A549 (cell line): ENCODE measurements around the gene SRGAP3. TPM values are rescaled to one million over a fixed set of nuclear protein-coding genes. Genes with fewer than 3 reads are reported as not detected.

Experiments
- ATAC-seq, 2 experiments: fragments of 200-7000 bp in 1 of 2; fragments of >200 bp in 1 of 2; cut with Nextera tagmentation in 1 of 2; cut with Tn5 transposase in 1 of 2; 3 replicates each; pipeline versions ENCODE4 v1.8.0 to v1.9.1; 2018 to 2020; ENCODE audit warnings: mild to moderate bottlenecking in 1 of 2, moderate library complexity in 1 of 2
- CTCF ChIA-PET: fragments of 300-600 bp; sonication (Branson Sonifier 250); formaldehyde crosslinking; extraction: SDS; loops from one replicate; lab custom pipeline; 2021; ENCODE audit warnings: antibody characterized with exemption, inconsistent platforms; lab: Yijun Ruan, JAX
- POLR2A ChIA-PET: fragments of 350-600 bp; formaldehyde crosslinking; extraction: SDS; loops from one replicate; lab custom pipeline; 2021; ENCODE audit warnings: antibody characterized with exemption, inconsistent platforms; lab: Yijun Ruan, JAX
- DNase-seq, 2 experiments: peaks; one replicate each; pipeline versions ENCODE4 v3.0.0 to v3.0.0-alpha.2; 2011 to 2016; ENCODE audit warnings: low read depth in 1 of 2, low spot score in 1 of 2
- FAIRE-seq: peaks from 2 replicates; lab custom pipeline; 2011; peaks lifted over from hg19 to GRCh38; lab: Jason Lieb, UNC
- H3K27ac ChIP-seq, 2 experiments: fragments of >200 bp; sonication (Bioruptor Twin); formaldehyde crosslinking; 3 replicates each; pipeline ENCODE4 v1.5.1; 2016 to 2017
- H3K4me1 ChIP-seq: fragments of >200 bp; sonication (Bioruptor Twin); formaldehyde crosslinking; 3 replicates; pipeline ENCODE4 v1.6.1; 2016
- H3K4me2 ChIP-seq: fragments of >200 bp; sonication (Bioruptor Twin); formaldehyde crosslinking; 3 replicates; pipeline ENCODE4 v1.6.1; 2016
- H3K4me3 ChIP-seq: fragments of >200 bp; sonication (Bioruptor Twin); formaldehyde crosslinking; 3 replicates; pipeline ENCODE4 v1.5.1; 2016
- H3K9me3 ChIP-seq: fragments of >200 bp; sonication (Bioruptor Twin); formaldehyde crosslinking; 3 replicates; pipeline ENCODE4 v1.6.1; 2016
- CHD2 ChIP-seq: fragments of 150-350 bp; IDR thresholded peaks from 2 replicates; pipeline ENCODE4 v1.6.1; 2014; ENCODE audit warnings: low read length; ENCODE audit not compliant: partially characterized antibody
- CHD4 ChIP-seq: fragments of 200-600 bp; sonication (generic); IDR thresholded peaks from 2 replicates; pipeline ENCODE4 v1.6.1; 2016; ENCODE audit warnings: antibody characterized with exemption, mild to moderate bottlenecking, borderline replicate concordance
- EHF ChIP-seq: fragments of 250-450 bp; sonication (Bioruptor Pico); IDR thresholded peaks from 2 replicates; pipeline ENCODE4 v1.5.0; 2020; ENCODE audit warnings: mild to moderate bottlenecking
- ESRRA ChIP-seq: fragments of 150-350 bp; IDR thresholded peaks from 2 replicates; pipeline ENCODE4 v1.6.1; 2014; ENCODE audit warnings: mild to moderate bottlenecking, low read length, borderline replicate concordance
- FOSL2 ChIP-seq, 2 experiments: fragments of 450-650 bp in 1 of 2; fragments of >200 bp in 1 of 2; sonication (Bioruptor Twin) in 1 of 2; formaldehyde crosslinking; IDR thresholded peaks; 2 replicates each; pipeline versions ENCODE4 v1.5.0 to v1.6.1; 2016 to 2020; ENCODE audit warnings: mild to moderate bottlenecking in 1 of 2, moderate library complexity in 1 of 2
- FOXS1 ChIP-seq: fragments of 250-450 bp; sonication (Bioruptor Pico); IDR thresholded peaks from 2 replicates; pipeline ENCODE4 v1.5.0; 2020; ENCODE audit warnings: mild to moderate bottlenecking, moderate library complexity
- HDAC2 ChIP-seq: fragments of 200-600 bp; sonication (generic); IDR thresholded peaks from 2 replicates; pipeline ENCODE4 v1.6.1; 2016
- HEYL ChIP-seq: fragments of 250-450 bp; sonication (Bioruptor Pico); IDR thresholded peaks from 2 replicates; pipeline ENCODE4 v1.8.0; 2021; ENCODE audit warnings: mild to moderate bottlenecking, moderate library complexity
- HOXA7 ChIP-seq: fragments of 250-450 bp; sonication (Bioruptor Pico); IDR thresholded peaks from 2 replicates; pipeline ENCODE4 v1.5.0; 2020; ENCODE audit warnings: mild to moderate bottlenecking, moderate library complexity
- HOXB5 ChIP-seq: fragments of 250-450 bp; sonication (Bioruptor Pico); IDR thresholded peaks from 2 replicates; pipeline ENCODE4 v1.5.0; 2020; ENCODE audit warnings: mild to moderate bottlenecking, moderate library complexity
- KDM1A ChIP-seq: fragments of 200-600 bp; sonication (generic); IDR thresholded peaks from 2 replicates; pipeline ENCODE4 v1.6.1; 2016; ENCODE audit warnings: low read depth, mild to moderate bottlenecking
- KDM5A ChIP-seq: fragments of 200-600 bp; sonication (generic); IDR thresholded peaks from 2 replicates; pipeline ENCODE4 v1.6.1; 2016; ENCODE audit warnings: antibody characterized with exemption, mild to moderate bottlenecking
- MAZ ChIP-seq: fragments of 150-350 bp; IDR thresholded peaks from 2 replicates; pipeline ENCODE4 v1.6.1; 2014; ENCODE audit warnings: antibody characterized with exemption, low read depth, low read length, borderline replicate concordance
- NFE2L2 ChIP-seq: fragments of 150-350 bp; conservative IDR thresholded peaks from 2 replicates; pipeline ENCODE4 v1.6.1; 2014; ENCODE audit warnings: low read length
- NR3C1 ChIP-seq: fragments of >200 bp; sonication (Bioruptor Twin); formaldehyde crosslinking; IDR thresholded peaks from 3 replicates; pipeline ENCODE4 v1.6.1; 2017
- PHF8 ChIP-seq: fragments of 200-600 bp; sonication (generic); IDR thresholded peaks from 2 replicates; pipeline ENCODE4 v1.6.1; 2016; ENCODE audit warnings: low read depth, mild to moderate bottlenecking, antibody characterized with exemption, moderate library complexity, borderline replicate concordance
- RAD21 ChIP-seq, 2 experiments: fragments of >200 bp in 1 of 2; sonication (Bioruptor Twin) in 1 of 2; formaldehyde crosslinking in 1 of 2; IDR thresholded peaks in 1 of 2; conservative IDR thresholded peaks in 1 of 2; 2 replicates in 1 of 2; 3 replicates in 1 of 2; pipeline ENCODE4 v1.6.1; 2012 to 2018; ENCODE audit warnings: inconsistent platforms in 1 of 2
- RARB ChIP-seq: fragments of 250-450 bp; sonication (Bioruptor Pico); IDR thresholded peaks from 2 replicates; pipeline ENCODE4 v1.8.0; 2021; ENCODE audit warnings: mild to moderate bottlenecking, moderate library complexity
- RCOR1 ChIP-seq: fragments of 150-350 bp; IDR thresholded peaks from 2 replicates; pipeline ENCODE4 v1.6.1; 2014; ENCODE audit warnings: antibody characterized with exemption, low read length, low read depth
- RFX5 ChIP-seq: fragments of 450-650 bp; IDR thresholded peaks from 2 replicates; pipeline ENCODE4 v1.7.1; 2014; ENCODE audit warnings: antibody characterized with exemption, mild to moderate bottlenecking, moderate library complexity
- TP53 ChIP-seq: fragments of 250-450 bp; sonication (Bioruptor Pico); IDR thresholded peaks from 2 replicates; pipeline ENCODE4 v1.5.0; 2021; ENCODE audit warnings: mild to moderate bottlenecking, moderate library complexity
- ZFP36 ChIP-seq: fragments of 450-650 bp; IDR thresholded peaks from 2 replicates; pipeline ENCODE4 v1.6.1; 2014; ENCODE audit warnings: borderline replicate concordance; ENCODE audit not compliant: partially characterized antibody
- ZSCAN20 ChIP-seq: fragments of 250-450 bp; sonication (Bioruptor Pico); IDR thresholded peaks from 2 replicates; pipeline ENCODE4 v1.8.0; 2022; ENCODE audit warnings: mild to moderate bottlenecking, moderate library complexity
- WGBS: methylation state at CpG from one replicate; pipeline ENCODE4 v1.1.6; 2017; ENCODE audit errors: missing lambda C conversion rate; 5-methylcytosine and 5-hydroxymethylcytosine counted together
- polyA plus RNA-seq, 4 experiments: library from polyadenylated mRNA; depleted of rRNA in 3 of 4; stranded (reverse); fragments of >200 nt; fragmentation: RNase III in 1 of 4; extraction: RNeasy Plus Mini Kit Qiagen cat#74134 plus additional on column Dnase treatment in 1 of 4; gene quantifications; 2 replicates in 3 of 4; 3 replicates in 1 of 4; pipeline ENCODE4 v1.2.3, GENCODE V29; 2011 to 2017
- TF ChIP-seq, protein P1 (sequence below): fragments of 250-450 bp; sonication (Bioruptor Pico); IDR thresholded peaks from 2 replicates; pipeline ENCODE4 v1.5.0; 2021; ENCODE audit warnings: mild to moderate bottlenecking, moderate library complexity, borderline replicate concordance
- TF ChIP-seq, protein P2 (sequence below): fragments of 200-600 bp; sonication (generic); IDR thresholded peaks from 2 replicates; pipeline ENCODE4 v1.6.1; 2016; ENCODE audit warnings: antibody characterized with exemption, mild to moderate bottlenecking, moderate library complexity
- TF ChIP-seq, protein P3 (sequence below): fragments of >200 bp; sonication (Bioruptor Twin); formaldehyde crosslinking; IDR thresholded peaks from 2 replicates; pipeline ENCODE4 v1.6.1; 2016

SRGAP3 gene
- polyA plus RNA-seq, 2 of the 4 experiments (the other 2 are of a cell fraction) = 1.6 to 2.5 TPM

DNA sequence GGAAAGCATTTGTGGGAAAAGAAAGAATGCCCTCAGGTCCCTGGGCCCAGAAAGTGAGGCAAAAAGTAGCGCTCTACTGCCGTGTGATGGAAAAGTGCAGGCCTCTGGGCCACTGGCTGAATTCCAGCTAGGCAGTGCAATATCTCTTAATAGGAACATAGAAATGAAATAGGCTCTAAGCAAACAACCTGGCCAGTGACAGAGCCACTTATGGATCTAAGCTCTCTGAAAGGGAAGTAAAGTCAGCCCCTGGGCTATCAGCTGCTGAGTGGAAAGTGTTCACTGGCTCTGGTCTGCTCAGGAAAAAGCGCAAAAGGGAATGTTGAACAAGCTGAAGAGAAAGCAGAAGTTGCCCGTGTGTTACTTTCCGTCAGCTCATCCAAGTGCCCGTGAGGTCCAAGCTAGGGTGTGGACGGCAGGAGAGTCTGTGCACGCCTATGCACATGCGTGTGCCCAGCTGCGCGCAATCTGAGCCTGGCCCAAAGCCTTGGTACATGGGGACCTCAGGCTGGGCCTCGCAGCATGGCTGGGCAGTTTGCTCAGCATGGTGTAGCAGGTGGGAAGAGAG is 212.2 kb downstream of the SRGAP3 start (continued):
- no peak for TF ChIP-seq RFX5
- no peak for TF ChIP-seq CHD2
- TF ChIP-seq ESRRA = no peak

DNA sequence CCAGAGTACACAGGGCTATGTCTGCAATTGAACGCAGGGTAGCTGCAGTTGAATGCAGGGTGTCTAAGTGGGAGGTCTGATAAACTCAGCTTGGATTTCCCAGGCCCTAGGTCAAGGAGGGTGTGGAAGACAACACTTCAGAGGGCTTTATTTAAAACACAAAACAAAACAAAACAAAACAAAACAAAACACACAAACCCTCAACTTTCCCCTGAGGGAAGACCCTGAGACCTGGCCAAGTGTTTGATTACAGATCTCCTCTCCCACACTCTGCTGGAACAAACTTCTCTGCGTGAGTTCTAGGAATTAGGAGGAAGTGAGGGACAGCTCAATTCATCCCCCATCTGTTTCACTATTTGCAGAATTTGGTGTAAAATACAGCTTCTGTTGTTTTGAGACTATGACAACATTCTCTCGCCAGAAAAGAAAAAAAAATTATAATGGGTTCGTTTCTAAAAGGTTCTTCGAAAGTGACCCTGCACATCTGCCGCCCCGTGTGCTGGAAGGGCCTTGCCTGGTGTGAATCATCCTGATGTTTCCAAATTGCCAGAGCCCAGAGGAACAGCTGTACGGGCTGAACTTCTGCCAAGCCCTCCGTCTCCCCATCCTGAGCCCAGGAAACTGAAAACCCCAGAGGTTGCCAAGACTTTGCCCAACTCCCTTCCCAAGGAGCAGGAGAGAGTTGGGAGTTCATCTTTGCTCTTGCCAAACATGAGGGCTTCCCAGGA is 212.9 kb downstream of the SRGAP3 start:
- no peak for DNase-seq
- no peak overlapping the region for H3K27ac ChIP-seq
- 60% methylated on average over 9 of the region's 9 CpGs for WGBS
- no peaks in the 10 kb centered on the region for H3K9me3 ChIP-seq
- FAIRE-seq = no peak
- CTCF ChIA-PET = interaction anchor here (1.4 kb wide), 1 partner anchor 267 kb away, joined by 3 read pairs; the partner anchor contains the start of gene OXTR
- no peak overlapping the region for H3K4me2 ChIP-seq
- no peaks in the 10 kb centered on the region for H3K4me1 ChIP-seq
- no peak for ATAC-seq
- H3K4me3 ChIP-seq = no peak overlapping the region
- POLR2A ChIA-PET = no interaction called here
- TF ChIP-seq CHD4 (no peak), RARB (CRISPR knock-in tag) (no peak), HOXA7 (CRISPR knock-in tag) (no peak)

DNA sequence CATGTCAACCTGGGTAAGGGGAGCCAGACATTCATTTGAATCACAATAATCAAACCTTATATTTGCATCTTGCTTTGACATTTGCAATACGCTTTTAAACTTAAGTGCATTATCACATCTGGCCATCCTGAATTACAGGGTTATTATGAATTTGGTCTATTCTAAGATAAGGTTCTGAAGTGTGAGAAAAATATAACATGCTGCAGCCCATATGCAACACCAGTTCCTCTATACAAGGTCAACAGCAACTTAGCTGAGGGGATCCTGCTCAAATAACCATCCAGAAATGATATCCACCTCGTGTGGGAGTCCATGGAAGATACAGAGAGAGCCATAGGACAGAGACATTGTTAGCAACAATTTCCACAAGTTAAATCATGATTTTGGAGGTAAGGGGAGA is 213.5 kb downstream of the SRGAP3 start:
- no peak for TF ChIP-seq MAZ
- TF ChIP-seq ZSCAN20 (CRISPR knock-in tag) = no peak
- TF ChIP-seq HOXA7 (CRISPR knock-in tag) = no peak
- no peak for TF ChIP-seq NFE2L2
- no peak for TF ChIP-seq RAD21 (conservative IDR thresholded peaks at IDR 0.05 in 1 of 2, IDR thresholded peaks at IDR 0.05 in 1 of 2)
- TF ChIP-seq KDM5A = no peak
- TF ChIP-seq RARB (CRISPR knock-in tag) = no peak
- TF ChIP-seq FOSL2 (IDR thresholded peaks at IDR 0.05) = no peak
- no peak for TF ChIP-seq FOSL2 (CRISPR knock-in tag; IDR thresholded peaks at IDR 0.05)
- TF ChIP-seq HDAC2 = no peak
- TF ChIP-seq, protein P1, sequence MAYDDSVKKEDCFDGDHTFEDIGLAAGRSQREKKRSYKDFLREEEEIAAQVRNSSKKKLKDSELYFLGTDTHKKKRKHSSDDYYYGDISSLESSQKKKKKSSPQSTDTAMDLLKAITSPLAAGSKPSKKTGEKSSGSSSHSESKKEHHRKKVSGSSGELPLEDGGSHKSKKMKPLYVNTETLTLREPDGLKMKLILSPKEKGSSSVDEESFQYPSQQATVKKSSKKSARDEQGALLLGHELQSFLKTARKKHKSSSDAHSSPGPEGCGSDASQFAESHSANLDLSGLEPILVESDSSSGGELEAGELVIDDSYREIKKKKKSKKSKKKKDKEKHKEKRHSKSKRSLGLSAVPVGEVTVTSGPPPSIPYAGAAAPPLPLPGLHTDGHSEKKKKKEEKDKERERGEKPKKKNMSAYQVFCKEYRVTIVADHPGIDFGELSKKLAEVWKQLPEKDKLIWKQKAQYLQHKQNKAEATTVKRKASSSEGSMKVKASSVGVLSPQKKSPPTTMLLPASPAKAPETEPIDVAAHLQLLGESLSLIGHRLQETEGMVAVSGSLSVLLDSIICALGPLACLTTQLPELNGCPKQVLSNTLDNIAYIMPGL (CRISPR knock-in tag) = no peak
- no peak for TF ChIP-seq NR3C1
- TF ChIP-seq KDM1A = no peak
- no peak for TF ChIP-seq PHF8
- no peak for TF ChIP-seq ZFP36
- Histone ChIP-seq H3K4me1 (no peaks in the 10 kb centered on the region), H3K27ac (no peak overlapping the region), H3K4me2 (no peak overlapping the region), H3K4me3 (no peak overlapping the region), H3K9me3 (no peaks in the 10 kb centered on the region)
- CTCF ChIA-PET = interaction anchor here (1.4 kb wide), 1 partner anchor 267 kb away, joined by 3 read pairs; the partner anchor contains the start of gene OXTR
- 57% methylated on average over 2 of the region's 2 CpGs for WGBS
- FAIRE-seq (no peak), DNase-seq (no peak), ATAC-seq (no peak)
- POLR2A ChIA-PET = no interaction called here

DNA sequence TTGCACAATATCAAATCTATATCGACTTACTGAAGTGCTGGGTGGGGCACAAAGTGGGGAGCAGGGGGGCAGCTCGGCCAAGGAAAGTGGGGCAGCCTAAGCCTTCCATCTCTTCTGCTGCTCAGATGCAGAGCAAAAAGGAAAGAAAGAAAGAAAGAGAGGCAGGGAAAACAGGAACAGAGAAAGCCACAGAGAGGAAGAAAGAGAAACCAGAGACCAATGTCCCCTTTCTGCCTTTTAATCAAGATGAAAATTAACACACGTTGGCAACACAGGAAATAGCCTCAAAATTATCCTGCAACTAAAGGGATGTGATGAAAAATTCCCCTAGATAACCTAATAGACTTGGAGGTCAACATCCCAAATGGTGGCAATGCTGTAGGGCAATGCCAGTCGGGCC is 214.0 kb downstream of the SRGAP3 start:
- Histone ChIP-seq H3K27ac (no peak overlapping the region), H3K9me3 (no peaks in the 10 kb centered on the region), H3K4me2 (no peak overlapping the region)
- CTCF ChIA-PET = no interaction called here
- TF ChIP-seq HOXB5 (CRISPR knock-in tag) (no peak), KDM1A (no peak), FOXS1 (CRISPR knock-in tag) (no peak), EHF (CRISPR knock-in tag) (no peak), TP53 (CRISPR knock-in tag) (no peak), ZFP36 (no peak), RCOR1 (no peak), HEYL (CRISPR knock-in tag) (no peak), ZSCAN20 (CRISPR knock-in tag) (no peak)
- TF ChIP-seq, protein P2, sequence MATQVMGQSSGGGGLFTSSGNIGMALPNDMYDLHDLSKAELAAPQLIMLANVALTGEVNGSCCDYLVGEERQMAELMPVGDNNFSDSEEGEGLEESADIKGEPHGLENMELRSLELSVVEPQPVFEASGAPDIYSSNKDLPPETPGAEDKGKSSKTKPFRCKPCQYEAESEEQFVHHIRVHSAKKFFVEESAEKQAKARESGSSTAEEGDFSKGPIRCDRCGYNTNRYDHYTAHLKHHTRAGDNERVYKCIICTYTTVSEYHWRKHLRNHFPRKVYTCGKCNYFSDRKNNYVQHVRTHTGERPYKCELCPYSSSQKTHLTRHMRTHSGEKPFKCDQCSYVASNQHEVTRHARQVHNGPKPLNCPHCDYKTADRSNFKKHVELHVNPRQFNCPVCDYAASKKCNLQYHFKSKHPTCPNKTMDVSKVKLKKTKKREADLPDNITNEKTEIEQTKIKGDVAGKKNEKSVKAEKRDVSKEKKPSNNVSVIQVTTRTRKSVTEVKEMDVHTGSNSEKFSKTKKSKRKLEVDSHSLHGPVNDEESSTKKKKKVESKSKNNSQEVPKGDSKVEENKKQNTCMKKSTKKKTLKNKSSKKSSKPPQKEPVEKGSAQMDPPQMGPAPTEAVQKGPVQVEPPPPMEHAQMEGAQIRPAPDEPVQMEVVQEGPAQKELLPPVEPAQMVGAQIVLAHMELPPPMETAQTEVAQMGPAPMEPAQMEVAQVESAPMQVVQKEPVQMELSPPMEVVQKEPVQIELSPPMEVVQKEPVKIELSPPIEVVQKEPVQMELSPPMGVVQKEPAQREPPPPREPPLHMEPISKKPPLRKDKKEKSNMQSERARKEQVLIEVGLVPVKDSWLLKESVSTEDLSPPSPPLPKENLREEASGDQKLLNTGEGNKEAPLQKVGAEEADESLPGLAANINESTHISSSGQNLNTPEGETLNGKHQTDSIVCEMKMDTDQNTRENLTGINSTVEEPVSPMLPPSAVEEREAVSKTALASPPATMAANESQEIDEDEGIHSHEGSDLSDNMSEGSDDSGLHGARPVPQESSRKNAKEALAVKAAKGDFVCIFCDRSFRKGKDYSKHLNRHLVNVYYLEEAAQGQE = no peak
- TF ChIP-seq, protein P3, sequence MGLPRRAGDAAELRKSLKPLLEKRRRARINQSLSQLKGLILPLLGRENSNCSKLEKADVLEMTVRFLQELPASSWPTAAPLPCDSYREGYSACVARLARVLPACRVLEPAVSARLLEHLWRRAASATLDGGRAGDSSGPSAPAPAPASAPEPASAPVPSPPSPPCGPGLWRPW = no peak
- TF ChIP-seq, all 56 proteins: peak for 0
- no peak for FAIRE-seq
- 4% methylated on average over 4 of the region's 4 CpGs for WGBS
- POLR2A ChIA-PET = no interaction called here
- Histone ChIP-seq H3K4me3 (no peak overlapping the region), H3K4me1 (no peaks in the 10 kb centered on the region)
- no peak for ATAC-seq
- no peak for DNase-seq
